Left hindlimb (tissue), 1 donor: Measurements from ENCODE around the gene HOXA6.

Source experiments
- DNase-seq: peaks from one replicate; pipeline ENCODE4 v3.0.0-alpha.2; 2018

HOXA6 gene

DNA sequence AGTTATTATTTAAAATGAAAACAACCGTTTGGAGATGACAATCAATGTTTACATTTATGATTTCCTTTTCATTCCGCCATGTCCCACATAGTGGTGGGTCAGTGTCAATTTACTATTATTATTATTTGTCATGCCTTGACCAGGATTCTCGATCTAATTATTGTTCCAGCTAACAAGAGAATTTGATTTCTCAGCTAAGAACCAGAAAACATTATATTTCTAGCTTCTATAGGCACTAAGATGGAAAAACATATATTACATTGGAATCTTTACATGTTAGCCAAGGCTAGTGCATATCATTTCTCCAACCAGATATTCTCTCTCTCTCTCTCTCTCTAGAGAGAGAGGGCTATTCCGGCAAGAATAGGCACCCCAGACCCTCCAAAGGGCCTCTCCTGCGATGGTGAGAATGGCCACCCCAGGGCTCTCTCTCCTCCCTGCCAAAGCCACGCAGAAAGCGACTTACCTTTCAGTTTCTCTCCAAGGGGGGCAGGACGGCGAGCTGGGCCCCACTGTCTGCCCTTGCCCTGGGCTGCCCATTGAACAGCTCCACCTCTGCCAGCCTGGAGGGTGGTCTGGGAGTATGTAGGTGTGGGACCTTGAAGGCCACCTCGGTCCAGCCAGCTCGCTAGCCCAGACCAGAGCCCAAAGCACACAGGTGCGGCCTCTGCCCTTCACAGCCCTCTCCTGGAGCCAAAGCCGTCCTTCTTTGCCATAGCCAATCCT lies 2.4 kb upstream of the HOXA6 start:
- DNase-seq: no peak

DNA sequence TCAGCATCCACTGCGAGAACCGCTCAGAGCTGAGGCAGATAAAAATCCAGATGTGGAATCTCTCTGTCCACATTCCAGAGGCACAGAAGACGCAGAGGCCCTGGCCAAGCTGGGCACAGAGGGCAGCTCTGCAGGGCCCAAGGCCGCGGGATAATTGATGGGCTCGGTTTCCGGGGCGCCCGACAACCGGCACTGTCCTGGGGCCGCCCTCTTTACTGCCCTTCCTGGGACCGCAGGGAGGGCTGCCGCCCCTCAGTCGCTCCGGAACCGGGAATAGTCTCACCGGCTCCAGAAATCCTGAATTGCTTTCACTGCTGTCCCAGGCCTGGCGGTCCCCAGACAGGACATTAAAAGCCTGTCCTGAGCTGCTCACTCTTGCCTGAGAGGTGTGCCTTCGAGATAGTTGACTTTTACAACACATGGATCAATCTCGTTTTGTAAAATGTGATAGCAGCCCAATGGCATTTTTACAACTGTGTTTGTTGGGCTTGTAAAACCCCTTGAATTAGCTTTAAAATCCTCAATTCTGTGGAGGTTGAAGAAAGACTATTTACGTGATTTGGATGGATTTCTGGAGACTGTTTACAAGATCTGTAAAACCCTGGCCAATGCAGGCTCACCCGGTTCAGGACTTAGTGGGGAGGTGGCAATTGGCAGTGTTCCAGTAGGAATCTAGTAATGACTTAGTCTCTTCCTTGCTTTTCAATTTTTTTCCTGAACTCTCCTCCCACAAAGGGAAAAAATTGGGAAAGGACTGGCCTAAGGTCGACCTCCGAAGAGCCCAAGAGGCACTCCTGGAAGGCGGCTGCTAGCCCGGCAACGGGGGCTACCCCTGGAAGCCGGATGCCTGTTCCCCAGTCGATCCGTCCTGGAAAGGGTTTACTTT lies 1.4 kb upstream of the HOXA6 start:
- peak; percentile 59 for DNase-seq

DNA sequence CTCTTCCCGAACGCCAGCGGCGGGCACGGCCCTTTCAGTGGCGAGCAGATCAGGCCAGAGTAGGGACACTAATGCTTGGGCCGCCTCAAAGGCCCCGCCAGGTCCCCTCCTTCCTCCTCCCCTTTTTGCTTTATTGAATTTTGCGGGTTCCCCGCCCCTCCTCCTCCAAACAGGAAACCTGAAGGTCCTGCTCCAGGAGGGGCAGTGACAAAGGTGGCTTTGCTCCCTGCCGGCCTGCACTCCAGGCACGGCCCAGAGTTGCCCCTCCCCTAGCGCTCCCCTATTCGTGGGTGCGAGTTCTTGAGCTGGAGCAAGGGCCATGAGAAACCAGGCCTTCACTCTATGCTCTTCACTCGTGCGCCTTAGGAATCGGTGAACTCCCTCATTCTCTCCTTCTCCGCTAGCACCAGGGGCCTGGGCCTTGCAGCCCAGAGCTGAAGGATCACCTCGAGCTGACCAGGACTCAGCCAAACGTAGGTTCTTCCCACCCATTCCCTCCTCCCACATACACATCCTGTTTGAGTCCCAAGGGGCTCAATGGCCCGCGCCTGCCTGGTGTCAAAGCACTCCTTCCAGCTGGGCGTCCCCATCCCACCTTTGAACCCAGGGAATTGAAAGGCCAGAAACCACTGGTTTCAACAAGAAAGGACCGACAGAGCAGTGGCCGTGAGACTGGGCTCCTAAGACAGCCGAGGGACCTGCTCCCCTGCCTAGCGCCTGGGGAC lies 619 bp upstream of the HOXA6 start:
- no peak for DNase-seq

DNA sequence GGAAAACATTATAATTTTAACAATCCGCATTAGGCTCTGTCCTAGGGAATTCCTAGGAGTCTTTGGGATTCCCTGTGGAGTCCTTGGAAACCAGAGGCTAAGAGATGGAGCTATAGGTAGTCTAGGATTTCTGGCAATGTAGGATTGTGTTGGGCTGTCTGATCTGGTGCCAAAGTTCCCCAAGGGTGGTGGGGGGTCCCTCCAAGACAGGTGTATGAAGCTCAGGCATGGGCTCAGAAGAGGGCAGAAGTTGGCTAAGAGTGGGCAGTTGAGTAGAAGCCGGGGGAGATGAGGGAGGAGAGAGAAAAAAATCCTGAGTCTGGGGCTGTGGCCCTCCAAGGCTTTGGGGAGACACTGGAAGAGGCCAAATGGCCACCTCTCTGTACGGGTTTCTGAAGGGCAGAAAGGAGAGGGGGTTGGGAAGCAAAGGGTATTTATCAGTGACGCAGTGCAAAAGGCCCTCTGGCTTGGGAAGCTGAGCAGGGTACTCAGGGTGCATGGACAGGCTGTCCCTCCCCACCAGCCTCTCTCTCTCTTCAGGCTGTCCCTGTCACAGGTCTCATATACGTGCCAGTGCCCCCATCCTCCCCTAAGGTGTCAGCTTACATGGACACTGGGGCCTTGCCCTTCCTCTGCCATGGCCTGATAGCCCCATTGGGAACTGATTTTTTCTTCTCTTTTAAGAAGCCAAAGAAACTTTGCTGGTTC lies 929 bp downstream of the HOXA6 start:
- peak; percentile 30 for DNase-seq

DNA sequence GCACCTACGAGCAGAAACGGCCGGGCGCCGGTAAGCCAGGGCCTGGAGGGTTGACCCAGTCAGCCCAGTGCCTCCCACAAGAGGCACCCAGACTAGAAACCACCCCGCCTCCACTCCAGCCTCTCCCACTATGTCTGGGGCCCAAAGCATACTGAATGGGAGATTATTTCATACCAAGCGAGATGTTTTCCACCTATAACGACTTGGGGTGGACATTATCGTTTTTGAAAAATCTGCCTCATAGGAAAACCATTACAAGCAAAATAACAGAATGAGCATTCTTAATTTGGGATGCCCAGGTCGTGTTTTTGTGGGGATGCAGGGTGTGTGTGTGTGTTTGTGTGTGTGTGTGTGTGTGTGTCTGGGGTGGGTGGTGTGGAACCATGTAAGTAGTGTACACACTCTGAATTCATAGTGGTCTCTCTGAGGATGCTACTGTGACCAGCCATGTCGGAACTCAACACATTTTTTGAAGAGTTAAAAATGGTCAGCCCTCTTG lies 1.6 kb downstream of the HOXA6 start:
- DNase-seq: peak; percentile 40

DNA sequence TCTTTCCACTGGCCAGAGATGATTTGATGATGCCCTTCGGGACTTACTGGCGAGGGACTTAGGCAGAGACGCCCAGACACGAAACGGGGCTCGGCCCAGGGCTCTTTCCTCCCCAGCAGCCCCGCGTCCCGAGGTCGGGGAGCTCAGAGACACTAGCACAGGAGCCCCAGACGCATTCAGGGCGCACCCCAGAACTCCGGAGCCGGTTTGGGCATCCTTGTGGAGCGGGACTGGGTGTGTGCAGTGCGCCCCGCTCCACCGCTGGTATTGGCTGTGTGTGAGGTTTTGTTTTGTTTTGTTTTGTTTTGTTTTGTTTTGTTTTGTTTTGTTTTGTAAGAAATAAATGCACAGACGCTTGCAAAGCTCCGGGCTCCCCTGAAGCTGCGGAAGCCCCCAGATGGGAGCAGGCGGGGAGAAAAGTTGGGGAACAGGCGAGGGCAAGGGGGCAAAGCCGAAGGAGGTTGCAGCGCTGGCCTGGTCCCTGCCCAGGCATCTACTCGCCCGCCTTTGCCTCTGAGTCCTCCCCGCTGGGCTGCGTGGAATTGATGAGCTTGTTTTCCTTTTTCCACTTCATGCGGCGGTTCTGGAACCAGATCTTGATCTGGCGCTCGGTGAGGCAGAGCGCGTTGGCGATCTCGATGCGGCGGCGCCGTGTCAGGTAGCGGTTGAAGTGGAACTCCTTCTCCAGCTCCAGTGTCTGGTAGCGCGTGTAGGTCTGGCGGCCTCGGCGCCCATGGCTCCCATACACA lies 2.2 kb downstream of the HOXA6 start:
- DNase-seq: no peak

DNA sequence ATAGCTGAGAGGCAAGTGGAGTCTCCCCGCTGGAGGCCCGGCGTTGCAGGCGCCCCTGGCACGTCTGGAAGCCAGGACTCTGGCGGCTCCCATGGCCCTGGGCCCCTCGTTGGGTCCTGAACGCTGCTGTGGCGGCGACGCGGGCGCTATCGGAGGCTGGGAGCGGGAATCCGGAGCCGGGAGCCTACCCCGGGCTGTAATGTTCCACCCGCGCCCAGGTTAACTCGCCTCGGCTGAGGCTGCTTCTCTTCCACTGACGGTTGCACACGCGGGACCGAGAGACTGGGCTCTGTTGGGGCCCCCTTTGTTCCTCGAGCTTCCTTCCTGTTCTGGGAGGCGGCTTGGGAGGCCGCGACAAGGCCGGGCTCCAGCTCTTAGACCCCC lies 2.8 kb downstream of the HOXA6 start:
- peak; percentile 51 for DNase-seq

DNA sequence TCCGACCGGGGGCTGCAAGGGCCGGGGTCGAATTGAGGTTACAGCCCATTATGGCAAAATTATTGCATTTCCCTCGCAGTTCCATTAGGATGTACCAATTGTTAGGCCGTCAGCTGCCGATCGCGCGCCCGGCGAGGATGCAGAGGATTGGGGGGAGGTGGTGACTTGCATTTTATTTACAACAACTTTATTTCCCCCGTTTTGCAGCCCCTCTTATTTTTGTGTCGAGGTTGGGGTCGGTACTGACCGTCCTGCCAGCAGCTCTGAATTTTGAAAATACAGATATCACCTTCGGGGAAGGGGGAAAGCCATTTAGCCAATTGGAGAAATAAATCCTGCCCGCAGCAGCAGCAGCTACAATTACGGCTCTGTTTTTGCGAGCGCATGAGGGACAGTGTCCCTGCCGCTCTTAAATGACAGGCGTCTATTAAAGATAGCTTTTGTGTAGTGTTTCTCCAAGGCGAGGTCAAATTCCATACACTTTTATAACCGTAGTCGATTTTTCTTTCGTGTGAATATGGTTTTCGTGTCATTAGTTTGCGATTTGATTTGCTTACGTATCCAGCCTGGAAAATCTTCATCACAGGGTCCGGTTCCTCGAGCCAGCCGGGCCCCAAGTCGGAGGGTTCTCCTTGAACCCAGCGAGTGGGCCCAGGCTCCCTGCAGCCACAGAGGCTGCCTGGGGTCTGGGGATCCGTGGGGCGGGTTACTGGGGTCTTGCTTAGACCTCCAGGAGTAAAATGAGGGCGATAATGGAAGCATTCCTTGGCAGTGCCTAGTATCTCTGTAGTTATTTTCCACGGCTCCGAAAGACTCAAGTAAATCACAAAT lies 3.4 kb downstream of the HOXA6 start:
- peak; percentile 45 for DNase-seq

DNA sequence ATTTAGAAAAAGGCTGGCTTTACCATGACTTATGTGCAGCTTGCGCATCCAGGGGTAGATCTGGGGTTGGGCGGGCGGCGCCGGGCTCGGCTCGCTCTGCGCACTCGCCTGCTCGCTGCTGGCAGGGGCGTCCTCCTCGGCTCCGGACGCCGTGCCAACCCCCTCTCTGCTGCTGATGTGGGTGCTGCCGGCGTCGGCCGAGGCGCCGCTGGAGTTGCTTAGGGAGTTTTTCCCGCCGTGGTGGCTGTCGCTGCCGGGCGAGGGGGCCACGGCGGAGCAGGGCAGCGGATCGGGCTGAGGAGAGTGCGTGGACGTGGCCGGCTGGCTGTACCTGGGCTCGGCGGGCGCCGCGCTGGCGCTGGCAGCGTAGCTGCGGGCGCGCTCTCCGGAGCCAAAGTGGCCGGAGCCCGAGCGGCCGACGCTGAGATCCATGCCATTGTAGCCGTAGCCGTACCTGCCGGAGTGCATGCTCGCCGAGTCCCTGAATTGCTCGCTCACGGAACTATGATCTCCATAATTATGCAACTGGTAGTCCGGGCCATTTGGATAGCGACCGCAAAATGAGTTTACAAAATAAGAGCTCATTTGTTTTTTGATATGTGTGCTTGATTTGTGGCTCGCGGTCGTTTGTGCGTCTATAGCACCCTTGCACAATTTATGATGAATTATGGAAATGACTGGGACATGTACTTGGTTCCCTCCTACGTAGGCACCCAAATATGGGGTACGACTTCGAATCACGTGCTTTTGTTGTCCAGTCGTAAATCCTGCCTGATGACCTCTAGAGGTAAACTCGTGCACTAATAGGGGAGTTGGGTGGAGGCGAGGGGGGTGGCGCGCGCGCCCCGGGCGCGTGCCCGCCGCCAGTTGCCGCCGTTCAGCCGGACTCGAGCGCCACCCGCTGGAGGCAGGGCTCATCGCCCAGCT lies 4.3 kb downstream of the HOXA6 start, which contains the start of gene HOXA5:
Gene HOXA5, minus strand, starts transcription at position 659 of the 927 bp plus-strand sequence. Its CDS starts 74 bp downstream, at position 585.
- DNase-seq: peak; percentile 87

DNA sequence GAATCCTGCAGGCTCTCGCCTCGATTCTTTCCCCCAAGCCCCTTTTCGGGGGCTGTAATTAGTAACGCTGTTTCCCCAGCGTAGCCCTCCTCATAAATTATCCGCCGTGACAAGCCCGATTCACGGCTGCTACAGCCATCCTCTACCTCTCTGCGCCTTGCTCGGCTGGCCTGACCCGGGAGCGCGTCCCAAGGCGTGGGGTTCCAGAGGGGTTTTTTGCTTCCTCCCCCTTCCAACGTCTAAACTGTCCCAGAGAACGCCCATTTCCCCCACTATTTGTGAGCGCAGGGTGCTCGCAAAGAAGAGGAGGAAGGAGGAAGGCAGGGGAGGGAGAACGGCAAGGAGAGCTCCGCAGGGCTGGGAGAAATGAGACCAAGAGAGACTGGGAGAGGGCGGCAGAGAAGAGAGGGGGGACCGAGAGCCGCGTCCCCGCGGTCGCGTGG lies 5.0 kb downstream of the HOXA6 start:
- no peak for DNase-seq

DNA sequence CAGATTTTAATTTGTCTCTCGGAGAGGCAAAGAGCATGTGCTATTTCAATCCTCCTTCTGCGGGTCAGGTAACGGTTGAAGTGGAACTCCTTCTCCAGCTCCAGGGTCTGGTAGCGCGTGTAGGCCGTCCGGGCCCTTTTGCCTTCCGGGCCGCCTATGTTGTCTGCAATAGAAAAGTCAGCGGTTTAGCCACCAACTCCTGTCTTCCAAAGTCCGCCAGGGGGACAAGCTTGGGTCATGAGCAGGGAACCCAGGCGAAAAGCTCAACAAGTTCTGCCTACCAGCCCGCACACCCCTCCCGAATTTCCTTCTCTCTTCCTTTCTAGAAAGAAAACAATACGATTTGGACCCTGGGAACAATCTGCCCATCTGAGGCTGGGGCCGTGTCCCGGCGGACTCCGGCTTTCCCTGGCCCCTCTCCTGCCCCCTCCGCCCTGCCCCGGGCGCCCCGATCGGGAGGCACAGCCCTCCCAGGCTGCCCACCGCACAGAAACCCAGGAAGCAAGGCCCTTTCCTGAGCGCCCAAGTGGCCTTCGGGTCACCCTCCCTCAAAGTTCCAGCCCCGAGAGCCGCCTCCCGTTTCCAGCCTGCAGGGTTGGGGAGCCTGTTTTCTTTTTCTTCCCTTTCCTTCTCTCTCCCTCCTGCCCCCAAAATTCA lies 5.5 kb downstream of the HOXA6 start:
- DNase-seq: peak; percentile 40

DNA sequence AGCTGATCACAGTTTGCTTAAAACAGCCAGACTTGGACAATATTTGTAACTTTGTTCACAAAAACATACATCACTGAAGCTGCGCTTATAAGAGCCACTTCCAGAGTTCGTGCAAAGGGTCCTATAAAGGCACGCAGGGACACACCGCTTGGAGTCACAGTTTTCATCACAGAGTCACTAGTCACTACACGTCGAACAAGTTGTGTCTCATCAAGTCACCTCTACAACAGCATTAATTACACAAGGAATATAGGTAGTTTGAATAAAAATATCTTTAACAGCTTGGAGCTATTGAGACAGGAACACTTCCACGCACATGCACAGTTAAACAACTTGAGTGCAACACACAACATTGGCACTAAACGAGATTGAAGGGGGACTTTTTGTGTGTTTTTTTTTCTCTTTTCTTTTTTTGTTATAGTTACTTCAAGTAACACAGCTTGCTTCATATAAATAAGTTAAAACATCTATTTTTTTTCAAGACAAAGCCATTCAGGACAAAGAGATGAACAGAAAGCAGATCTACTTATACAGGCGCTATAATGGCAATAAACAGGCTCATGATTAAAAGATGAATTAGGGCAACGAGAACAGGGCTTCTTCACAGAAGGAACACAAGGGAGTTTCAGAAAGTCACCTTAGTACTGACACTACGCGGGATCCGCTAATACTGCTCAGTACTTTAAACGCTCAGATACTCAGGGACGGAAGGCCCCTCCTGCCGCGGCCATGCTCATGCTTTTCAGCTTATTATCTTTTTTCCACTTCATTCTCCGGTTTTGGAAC lies 6.2 kb downstream of the HOXA6 start:
- DNase-seq: no peak

DNA sequence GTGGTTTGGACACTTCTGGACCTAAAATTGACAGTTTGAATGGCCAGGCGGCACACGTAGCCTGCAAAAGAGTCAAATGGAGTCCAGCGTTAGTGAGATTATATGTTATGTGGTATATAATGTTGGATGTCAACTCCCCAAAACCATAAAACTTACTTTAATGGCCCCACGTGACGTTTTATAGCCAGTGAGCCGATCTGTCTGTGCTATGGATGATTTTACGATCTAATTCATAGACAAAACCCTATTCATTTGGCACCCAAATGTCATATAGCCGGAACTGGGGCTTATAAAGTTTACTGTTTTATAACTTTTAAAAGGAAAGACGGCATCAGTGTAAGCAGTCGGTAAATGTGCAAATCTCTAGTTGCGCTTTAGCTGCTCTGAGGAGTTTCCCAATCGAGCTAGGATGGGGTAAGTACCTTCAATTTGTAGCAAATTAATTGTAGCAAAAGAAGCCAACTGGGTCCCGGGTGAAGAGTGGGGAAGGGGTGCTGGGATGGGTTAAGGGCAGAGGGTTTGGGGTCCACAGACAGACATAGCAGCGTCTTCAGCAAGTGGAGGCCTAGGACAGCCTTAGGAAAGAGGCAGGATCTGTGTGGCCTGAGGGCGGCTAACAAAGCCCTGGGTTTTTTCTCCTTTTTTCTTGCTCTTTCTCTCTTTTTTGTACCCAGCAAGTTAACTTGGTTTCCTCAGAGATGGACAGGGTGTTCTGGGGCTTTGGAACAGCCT lies 7.3 kb downstream of the HOXA6 start:
- peak; percentile 51 for DNase-seq

DNA sequence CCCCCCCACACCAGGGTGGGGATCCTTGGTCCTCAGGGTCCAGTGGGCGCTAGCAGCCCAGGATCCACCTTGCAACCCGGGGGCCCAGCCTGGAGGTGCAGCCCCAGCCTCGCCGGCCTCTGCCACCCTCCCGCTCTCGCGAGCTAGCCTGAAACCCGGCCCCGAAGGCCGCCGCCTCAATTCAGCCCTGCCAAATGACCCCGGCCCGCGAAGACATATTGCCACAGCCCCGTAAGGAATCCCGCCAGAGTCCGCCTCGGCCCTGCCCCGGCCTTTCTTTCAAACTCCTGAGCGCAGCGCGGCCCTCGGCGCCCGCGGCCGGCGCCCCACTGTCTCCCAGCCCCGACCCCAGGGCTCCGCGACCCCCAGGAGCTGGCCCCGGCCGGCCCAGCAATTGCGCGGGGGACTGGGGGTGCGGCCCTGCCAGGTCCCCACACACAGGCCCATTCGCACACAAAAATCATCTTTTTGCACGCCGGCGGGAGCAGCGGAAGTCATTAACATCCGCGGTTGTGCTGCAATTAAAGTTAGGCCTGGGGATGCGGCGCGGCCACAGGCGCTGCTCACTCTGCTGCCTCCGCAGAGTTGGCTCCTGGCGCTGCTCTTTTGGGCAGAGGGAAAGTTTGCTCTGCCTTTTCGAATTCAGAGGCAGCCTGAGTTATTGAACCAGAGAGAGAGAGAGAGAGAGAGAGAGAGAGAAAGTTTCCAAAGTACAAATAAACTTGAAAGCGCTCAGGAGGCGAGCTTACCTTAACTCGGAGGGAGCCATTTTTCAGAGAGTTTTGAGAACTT lies 8.0 kb downstream of the HOXA6 start:
- peak; percentile 54 for DNase-seq

DNA sequence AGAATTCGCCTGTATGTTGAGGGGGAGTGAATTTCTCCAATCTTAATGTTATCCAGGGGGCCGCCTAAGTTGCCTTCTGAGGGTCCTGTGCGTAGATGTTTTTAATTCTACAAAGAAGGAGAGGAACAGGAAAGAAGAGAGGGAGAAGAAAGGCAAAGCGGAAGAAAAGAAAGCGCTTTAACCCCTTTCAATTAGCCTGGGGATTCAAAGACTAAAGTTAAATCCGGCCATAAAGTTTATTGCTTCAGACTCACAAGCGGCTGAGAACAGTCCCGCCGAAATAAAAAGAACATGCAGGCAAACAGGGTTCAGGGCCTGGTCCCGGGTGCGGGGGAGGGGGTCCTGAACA lies 8.6 kb downstream of the HOXA6 start:
- no peak for DNase-seq

DNA sequence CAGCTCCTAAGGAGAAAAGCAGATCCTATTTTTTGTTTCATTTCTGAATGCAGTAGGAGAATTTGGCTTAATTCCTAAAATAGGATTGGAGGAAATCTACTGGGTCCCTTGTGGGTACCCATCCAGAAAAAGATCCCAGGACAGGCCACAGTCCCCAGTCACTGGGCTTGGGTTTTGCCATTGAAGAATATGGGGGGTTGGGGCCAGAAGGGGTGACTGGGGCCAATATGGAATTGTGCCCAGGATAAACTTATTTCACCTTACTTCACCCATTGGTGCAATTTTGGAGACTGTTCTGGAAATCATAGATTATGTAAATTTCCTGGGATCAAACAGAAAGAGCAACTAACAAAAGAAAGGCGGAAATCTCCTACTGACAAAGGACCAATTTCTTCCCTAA lies 9.1 kb downstream of the HOXA6 start:
- DNase-seq: no peak
